OCI-LY1 (cell line): Measurements from ENCODE around the gene IGF1R.

Source experiments
- CTCF ChIP-seq: fragments of 200-600 bp; sonication (generic), shearing (Covaris generic); IDR thresholded peaks from 2 replicates; pipeline ENCODE4 v1.5.1; 2017; ENCODE audit warnings: mild to moderate bottlenecking, antibody characterized with exemption, low read length, moderate library complexity, mixed read lengths
- EZH2 ChIP-seq: fragments of 200-600 bp; sonication (generic), shearing (Covaris generic); IDR thresholded peaks from 2 replicates; pipeline ENCODE4 v1.8.0; 2017; ENCODE audit warnings: borderline replicate concordance, mixed run types, mild to moderate bottlenecking, antibody characterized with exemption, low read length, moderate library complexity, mixed read lengths

GRCh38 chr15:98952381-98952803, 304.1 kb downstream of the IGF1R start:
- TF ChIP-seq CTCF, result no peak
- no peak for TF ChIP-seq EZH2
